GM18868 (cell line): ENCODE measurements around the gene BAX.

Experiments used
- ATAC-seq: cut with Tn5 transposase; IDR thresholded peaks from one replicate; pipeline ENCODE4 v1.9.1; 2021; ENCODE audit warnings: mild to moderate bottlenecking, moderate library complexity; ENCODE audit not compliant: unreplicated experiment

BAX gene

DNA sequence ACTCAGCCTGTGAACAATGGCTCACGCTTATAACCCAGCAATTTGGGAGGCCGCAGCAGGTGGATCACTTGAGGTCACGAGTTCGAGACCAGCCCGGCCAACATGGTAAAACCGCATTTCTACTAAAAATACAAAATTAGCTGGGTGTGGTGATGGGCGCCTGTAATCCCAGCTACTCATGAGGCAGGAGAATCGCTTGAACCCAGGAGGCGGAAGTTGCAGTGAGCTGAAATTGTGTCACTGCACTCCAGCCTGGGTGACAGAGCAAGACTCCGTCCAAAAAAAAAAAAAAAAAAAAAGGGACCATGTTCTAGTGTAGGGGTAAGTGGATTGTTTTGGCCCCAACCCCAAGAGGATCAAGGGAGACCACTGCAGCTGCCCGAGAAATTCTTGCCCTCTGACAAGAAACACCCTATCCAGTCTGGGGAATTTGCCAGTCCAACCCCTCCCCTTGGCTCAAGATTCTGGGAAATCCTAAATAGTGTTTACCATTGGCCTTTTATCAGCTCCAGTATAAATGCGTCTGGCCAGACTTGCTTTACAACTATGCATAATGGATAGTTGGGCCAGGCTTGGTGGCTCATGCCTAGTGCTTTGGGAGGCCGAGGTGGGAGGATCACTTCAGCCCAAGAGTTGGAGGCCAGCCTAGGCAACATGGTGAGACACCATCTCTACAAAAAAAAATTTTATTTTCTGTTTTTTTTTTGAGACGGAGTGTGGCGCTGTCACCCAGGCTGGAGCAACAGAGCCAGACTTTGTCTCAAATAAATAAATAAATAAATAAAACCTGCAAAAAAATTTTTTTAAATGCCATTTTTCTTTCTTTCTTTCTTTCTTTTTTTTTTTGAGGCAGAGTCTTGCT lies 26.3 kb upstream of the BAX start:
- ATAC-seq = no peak

DNA sequence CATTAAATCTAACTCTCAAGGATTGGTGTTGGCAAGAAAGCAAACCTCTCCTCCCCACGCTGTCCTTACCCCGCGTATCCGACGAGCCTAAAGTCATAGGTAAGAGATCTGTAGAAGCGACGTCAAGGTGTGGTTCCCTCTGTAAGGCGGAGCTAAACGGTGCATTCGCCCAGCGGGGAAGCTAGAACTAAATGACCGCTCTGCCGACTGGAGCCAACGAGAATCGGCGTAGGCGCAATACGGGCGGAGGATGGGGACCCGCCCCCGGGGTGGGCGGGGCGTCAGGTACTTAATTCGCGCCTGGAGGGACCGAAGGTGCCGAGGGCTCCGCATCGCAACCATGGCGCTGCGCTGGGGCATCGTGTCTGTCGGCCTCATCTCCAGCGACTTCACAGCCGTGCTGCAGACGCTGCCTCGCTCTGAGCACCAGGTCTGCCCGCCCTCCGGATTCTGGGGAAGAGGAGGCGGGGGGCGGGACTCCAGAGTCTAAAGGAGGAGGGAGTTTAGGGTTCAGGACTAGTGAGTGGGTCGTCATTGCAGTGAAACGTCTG lies 21.2 kb upstream of the BAX start, which contains the start of gene DHDH:
TSS of gene DHDH (plus strand) at position 318 of the 551 bp plus-strand sequence. CDS start at position 341, 23 bp downstream.
- no peak for ATAC-seq

DNA sequence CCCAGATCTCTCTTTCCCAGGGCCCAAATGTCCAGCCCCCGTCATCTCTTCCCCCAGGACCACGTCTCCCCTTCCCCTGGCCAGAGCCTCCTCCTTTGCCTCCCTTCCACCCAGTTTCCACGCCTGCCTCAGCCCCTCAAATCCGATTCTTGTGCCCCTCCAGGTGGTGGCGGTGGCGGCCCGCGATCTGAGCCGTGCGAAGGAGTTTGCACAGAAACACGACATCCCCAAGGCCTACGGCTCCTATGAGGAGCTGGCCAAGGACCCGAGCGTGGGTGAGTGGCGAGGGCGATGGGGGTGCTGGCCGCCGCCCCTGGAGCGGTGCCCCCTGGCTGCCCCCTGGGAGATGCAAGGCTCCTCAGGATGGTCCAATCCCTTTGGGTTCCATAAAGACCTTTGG lies 19.8 kb upstream of the BAX start:
- no peak for ATAC-seq

DNA sequence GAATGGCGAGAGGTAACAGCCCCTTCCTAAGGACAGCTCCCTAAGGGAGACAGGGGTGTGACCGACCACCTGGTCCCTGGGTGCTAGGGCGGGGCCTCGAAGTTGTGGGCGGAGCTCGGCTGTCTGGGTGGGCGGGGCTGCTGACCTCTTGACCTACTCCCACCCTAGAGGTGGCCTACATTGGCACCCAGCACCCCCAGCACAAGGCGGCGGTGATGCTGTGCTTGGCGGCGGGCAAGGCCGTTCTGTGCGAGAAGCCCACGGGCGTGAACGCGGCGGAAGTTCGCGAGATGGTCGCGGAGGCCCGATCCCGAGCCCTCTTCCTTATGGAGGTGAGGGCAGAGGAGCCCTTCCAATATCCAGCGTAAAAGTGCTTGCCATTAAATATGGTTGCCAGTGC lies 18.8 kb upstream of the BAX start:
- no peak for ATAC-seq

DNA sequence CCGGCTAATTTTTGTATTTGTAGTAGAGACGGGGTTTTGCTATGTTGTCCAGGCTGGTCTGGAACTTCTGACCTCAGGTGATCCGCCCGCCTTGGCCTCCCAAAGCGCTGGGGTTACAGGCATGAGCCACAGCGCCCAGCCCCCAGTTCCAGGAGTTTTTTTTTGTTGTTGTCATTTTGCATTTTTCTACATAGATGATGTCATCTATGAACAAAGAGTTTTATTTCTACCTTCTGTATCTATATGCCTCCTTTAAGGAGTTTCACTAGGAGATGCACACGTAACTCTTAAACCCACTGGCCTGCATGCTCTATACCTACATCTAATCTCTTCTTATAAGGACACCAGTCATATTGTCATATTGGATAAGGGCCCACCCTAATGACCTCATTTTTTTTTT lies 16.4 kb upstream of the BAX start:
- no peak for ATAC-seq

DNA sequence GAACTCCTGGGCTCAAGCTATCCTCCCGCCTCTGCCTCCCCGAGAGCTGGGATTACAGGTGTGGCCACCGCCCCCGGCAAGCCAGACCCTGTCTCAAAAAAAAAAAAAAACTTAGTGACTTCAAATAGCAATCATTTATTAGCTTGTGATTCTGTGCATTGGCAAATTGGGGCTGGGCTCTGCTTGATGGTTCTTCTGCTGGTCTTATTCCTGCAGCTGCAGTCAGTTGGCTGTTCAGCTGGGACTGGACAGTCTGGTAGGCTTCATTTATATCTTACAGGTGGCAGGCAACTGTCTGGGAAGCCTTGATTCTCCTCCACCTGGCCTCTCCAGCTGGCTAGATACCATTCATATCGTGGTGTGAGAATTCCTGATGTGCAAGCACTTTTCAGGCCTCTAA lies 13.8 kb upstream of the BAX start:
- ATAC-seq = no peak

DNA sequence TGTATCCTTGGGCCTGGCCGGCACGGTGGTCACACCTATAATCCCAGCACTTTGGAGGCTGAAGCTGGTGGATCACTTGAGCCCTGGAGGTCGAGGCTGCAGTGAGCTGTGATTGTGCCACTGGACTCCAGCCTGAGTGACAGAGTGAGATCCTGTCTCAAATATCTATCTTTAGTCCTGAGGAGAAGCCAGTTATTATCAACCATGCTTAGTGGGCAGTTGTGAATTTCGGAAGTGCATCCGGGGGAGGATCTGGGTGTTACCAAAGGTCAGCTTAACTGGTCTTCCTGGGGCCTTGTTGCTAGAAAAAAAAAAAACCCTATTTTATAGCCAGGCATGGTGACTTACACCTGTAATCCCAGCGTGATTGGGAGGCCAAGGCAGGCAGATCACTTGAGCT lies 11.6 kb upstream of the BAX start:
- no peak for ATAC-seq

DNA sequence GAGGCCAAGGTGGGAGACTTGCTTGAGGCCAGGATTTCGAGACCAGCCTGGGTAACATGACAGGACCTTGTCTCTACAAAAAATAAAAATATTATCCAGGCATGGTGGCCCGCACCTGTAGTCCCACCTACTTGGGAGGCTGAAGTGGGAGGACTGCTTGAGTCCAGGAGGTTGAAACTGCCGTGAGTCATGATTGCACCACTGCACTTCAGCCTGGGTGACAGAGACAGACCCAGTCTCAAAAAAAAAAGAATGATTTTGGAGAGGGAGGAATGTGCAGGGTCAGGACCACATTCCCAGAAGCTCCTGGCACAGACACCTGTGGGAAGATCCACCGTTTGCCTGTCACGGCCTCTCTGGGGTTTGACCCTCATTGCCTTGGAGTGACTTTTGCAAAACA lies 9.3 kb upstream of the BAX start:
- ATAC-seq = no peak

DNA sequence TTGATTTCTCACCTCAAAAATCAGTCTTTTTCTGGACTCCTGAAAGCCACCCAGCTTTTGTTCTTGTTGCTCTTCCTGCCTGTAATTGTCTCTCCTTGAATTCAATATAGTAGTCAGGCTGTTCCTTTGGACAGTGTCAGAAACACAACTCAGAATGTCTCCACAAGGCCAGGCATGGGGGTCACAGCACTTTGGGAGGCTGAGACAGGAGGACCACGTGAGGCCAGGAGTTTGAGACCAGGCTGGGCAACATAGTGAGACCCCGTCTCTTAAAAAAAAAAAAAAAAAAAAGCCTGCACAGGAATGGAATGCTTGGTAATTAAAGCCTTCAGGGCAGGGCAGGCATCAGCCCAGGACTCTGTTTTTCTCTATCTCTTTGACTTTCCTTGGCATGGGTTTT lies 8.9 kb upstream of the BAX start:
- no peak for ATAC-seq

DNA sequence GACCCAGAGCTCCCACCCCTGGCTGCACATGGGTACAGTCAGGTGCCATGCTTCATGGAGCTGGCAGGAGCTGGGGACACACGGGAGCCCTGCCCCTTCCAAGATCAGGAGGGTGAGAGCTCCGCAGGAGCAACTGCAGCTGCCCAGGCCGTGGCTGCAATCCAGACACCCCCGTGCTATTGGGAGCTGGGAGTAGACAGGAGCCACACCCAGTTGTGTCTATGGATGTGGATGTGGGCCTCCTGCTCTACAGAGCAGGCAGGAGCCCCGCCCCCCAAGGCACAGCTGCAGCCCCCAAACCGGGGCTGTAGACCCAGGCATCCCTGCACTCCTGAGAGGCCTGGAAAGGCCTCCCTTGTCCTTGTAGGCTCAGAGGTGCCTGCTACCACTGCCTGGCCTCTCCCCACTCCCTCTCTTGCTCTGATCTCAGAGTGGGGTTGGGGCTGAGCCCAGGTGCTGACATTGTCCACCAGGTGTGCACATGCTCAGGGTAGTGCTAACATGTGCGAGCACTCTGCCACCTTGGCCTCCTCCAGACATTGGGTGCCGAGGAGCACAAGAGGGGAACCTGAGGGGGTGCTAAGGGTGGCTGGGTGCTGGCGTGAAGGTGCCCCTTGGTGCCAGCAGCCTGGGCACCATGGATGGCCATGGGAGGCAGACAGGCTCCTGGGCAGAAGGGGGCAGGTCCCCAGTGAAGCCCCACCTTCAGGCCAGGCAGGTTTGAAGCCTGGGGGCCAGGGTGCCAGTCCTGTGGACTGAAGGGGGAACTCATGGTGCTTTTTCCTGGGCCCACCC lies 8.0 kb upstream of the BAX start:
- ATAC-seq = no peak

DNA sequence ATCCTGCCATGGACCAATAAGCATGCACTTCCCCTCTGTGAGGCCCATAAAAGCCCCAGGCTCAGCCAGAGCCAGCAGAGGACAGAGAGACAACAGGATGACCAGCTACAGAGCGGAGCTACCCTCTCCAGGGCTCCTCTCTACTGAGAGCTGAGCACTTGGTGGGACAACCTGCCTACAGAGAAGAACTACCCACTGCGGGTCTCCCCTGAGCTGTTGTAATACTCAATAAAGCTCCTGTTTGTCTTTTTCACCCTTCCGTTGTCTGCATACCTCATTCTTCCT lies 7.5 kb upstream of the BAX start:
- no peak for ATAC-seq

DNA sequence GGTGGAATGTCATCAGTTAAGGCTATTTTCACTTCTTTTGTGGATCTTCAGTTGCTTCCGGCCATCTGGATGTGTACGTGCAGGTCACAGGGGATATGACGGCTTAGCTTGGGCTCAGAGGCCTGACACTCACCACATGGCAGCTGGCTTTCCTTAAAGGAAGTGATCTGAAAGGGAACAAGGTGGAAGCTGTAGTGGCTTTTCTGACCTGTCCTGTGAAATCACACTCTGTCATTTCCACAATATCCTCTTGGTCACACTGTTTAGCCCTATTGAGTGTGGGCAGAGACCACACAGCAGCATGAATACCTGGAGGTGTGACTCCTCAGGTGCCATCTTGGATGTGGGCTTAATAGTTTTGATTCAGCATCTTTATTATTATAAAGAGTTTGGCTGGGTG lies 4.5 kb upstream of the BAX start:
- no peak for ATAC-seq

DNA sequence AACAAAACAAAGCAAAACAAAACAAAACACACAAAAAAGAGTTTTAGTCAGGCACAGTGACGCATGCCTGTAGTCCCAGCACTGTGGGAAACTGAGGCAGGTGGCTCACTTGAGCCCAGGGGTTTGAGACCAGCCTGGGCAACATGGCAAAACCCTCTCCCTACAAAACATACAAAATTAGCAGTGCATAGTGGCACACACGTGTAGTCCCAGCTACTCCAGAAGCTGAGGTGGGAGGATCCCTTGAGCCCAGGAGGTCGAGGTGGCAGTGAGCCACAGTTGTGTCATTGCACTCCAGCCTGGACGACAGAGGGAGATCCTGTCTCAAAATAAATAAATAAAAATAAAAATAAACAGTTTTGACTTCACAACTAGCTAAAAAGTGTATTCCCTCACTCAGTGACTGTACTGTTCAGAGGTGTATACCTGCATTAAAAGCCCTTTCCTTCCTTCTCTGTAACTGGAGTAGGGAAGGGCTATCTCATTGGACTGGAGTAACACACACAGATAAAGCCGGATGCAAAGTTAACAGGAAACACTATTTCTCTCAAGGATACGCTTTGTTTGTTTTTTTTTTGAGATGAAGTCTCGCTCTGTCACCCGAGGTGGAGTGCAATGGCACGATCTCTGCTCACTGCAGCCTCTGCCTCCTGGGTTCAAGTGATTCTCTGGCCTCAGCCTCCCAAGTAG lies 3.7 kb upstream of the BAX start:
- no peak for ATAC-seq

DNA sequence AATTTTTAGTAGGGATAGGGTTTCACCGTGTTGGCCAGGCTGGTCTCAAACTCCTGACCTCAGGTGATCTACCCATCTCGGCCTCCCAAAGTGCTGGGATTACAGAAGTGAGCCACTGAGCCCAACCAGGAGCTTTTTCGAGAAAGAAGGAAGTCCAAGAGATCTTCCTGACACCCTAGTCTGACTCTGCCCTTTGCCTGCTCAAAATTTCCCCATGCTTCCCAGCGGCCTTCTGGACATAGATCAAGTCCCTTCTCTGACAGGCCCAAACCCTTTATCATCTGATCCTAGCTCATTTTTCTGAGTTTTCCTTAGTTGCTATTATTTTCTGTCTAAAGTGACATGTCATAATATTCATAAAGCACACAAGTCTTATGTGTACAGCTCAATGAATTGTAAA lies 1.5 kb upstream of the BAX start:
- no peak for ATAC-seq

DNA sequence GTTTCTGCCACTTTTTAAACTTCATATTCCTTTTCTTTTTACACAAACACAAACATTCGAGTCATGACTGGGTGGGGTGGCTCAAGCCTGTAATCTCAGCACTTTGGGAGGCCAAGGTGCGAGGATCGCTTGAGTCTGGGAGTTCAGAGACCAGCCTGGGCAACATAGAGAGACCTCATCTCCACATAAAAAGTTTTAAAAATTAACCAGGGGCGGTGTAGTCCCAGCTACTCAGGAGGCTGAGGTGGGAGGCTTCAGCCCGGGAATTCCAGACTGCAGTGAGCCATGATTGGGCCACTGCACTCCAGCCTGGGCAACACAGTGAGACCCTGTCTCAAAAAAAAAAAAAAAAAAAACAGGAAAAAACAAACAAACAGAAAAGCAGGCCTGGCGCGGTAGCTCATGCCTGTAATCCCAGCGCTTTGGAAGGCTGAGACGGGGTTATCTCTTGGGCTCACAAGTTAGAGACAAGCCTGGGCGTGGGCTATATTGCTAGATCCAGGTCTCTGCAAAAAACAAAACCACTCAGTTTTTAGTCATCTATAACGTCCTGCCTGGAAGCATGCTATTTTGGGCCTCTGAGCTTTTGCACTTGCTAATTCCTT lies 583 bp upstream of the BAX start:
- no peak for ATAC-seq

DNA sequence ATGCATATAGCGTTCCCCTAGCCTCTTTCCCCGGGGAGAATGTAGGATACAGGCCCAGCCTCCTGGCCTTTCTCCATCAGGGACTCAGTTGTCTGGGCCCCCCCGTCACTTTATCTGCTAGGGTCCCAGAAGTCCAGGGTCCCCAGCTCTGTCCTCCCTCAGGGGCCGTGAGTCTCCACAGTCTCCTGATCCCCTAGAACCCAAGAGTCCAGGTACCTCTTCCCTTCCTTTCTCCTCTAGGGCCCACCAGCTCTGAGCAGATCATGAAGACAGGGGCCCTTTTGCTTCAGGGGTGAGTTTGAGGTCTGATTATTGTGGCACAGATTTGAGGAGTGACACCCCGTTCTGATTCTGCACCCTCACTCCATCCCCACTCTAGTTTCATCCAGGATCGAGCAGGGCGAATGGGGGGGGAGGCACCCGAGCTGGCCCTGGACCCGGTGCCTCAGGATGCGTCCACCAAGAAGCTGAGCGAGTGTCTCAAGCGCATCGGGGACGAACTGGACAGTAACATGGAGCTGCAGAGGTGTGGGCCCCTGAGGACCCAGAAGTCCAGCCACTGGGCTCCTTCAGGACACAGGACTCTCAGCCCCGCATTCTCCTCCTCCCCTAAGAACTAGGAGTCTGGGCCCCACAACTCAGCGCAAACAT lies 758 bp downstream of the BAX start:
- no peak for ATAC-seq

DNA sequence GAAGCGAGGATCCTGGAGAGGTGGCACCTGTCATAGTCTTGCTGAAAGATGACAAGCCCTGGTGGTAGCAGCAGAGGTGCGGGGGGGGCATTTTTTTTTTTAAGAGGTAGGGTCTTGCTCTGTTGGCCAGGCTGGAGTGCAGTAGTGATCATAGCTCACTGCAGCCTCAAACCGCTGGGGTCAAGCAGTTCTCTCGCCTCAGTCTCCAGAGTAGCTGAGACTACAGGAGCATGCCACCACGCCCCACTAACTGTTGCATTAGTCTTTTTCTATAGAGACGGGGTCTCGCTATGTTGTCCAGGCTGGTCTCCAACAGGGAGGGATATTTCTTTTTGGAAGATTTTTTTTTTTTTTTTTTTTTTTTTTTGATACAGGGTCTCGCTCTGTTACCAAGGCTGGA lies 3.3 kb downstream of the BAX start:
- no peak for ATAC-seq

DNA sequence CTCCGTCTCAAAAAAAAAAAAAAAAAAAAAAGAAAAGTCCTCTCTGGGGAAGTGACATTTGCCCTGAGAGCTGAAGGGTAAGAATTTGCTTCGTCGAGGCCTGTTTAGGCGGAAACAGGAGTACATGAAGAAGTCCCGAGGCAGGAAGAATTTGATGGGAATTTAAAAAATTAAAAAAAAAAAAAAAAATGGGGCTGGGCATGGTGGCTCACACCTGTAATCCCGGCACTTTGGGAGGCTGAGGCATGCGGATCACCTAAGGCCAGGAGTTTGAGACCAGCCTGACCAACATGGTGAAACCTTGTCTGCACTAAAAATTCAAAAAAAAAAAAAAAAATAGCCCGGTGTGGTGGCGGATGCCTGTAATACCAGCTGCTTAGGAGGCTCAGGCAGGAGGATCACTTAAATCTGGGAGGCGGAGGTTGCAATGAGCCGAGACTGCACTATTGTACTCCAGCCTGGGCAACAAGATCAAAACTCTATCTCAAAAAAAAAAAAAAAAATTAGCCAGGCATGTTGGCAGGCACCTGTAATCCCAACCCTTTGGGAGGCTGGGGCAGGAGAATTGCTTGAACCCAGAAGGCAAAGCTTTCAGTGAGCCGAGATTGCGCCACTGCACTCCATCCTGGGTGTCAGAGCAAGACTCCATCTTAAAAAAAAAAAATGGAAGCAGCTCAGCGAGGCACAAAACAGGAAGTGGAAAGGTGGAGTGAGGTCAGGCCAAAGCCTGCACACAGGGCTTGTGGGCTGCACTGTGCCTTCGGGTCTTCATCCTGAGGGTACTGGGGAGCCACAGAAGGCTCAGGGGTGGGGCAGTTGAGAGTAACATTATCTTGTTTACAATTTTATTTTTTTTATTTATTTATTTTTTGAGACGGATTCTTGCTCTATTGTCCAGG lies 4.9 kb downstream of the BAX start:
- no peak for ATAC-seq

DNA sequence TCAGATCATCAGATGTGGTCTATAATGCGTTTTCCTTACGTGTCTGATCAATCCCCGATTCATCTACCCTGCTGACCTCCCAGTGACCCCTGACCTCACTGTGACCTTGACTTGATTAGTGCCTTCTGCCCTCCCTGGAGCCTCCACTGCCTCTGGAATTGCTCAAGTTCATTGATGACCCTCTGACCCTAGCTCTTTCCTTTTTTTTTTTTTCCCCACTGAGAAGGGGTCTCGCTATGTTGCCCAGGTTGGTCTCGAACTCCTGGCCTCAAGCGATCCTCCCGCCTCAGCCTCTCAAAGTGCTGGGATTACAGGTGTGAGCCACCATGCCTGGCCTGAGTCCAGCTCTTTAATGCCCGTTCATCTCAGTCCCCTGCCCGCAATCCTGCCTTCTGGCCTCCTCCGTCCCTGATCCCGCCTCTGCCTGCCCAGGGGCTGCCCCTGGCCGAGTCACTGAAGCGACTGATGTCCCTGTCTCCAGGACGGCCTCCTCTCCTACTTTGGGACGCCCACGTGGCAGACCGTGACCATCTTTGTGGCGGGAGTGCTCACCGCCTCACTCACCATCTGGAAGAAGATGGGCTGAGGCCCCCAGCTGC lies 6.5 kb downstream of the BAX start:
- no peak for ATAC-seq
